Ishikawa (cell line): ENCODE measurements around the gene RIIAD1.

ENCODE experiments used
- CEBPB ChIP-seq: IDR thresholded peaks from 2 replicates; pipeline ENCODE4 v1.6.1; 2012
- CREB1 ChIP-seq: IDR thresholded peaks from 2 replicates; pipeline ENCODE4 v1.6.1; 2012; ENCODE audit warnings: low read depth
- EGR1 ChIP-seq: IDR thresholded peaks from 2 replicates; pipeline ENCODE4 v1.6.1; 2012
- EP300 ChIP-seq: IDR thresholded peaks from 2 replicates; pipeline ENCODE4 v1.6.1; 2012; ENCODE audit warnings: borderline replicate concordance
- FOXM1 ChIP-seq: IDR thresholded peaks from 2 replicates; pipeline ENCODE4 v1.6.1; 2012; ENCODE audit warnings: low read depth, borderline replicate concordance
- MAX ChIP-seq: IDR thresholded peaks from 2 replicates; pipeline ENCODE4 v1.6.1; 2012
- NFIC ChIP-seq: IDR thresholded peaks from 2 replicates; pipeline ENCODE4 v1.6.1; 2012
- RAD21 ChIP-seq: IDR thresholded peaks from 2 replicates; pipeline ENCODE4 v1.6.1; 2012; ENCODE audit warnings: low read depth
- REST ChIP-seq: IDR thresholded peaks from 2 replicates; pipeline ENCODE4 v1.6.1; 2012; ENCODE audit warnings: low read depth, mild to moderate bottlenecking
- TAF1 ChIP-seq: IDR thresholded peaks from 2 replicates; pipeline ENCODE4 v1.6.1; 2012; ENCODE audit warnings: low read depth, mild to moderate bottlenecking
- TCF12 ChIP-seq: IDR thresholded peaks from 2 replicates; pipeline ENCODE4 v1.6.1; 2012; ENCODE audit warnings: low read depth
- TEAD4 ChIP-seq: IDR thresholded peaks from 2 replicates; pipeline ENCODE4 v1.6.1; 2012
- USF1 ChIP-seq: IDR thresholded peaks from 2 replicates; pipeline ENCODE4 v1.6.1; 2012
- YY1 ChIP-seq: IDR thresholded peaks from 2 replicates; pipeline ENCODE4 v1.6.1; 2012; ENCODE audit warnings: low read depth
- ZBTB7A ChIP-seq: IDR thresholded peaks from 2 replicates; pipeline ENCODE4 v1.6.1; 2012; ENCODE audit warnings: low read depth

Gene RIIAD1

GRCh38 chr1:151720974-151721787, at the start of gene RIIAD1:
Gene RIIAD1 (plus strand): TSS chr1:151721522. CDS start chr1:151721537, 15 bp downstream.
- TF ChIP-seq EP300 (no peak), RAD21 (no peak), CEBPB (no peak), CREB1 (no peak), EGR1 (no peak), MAX (no peak), ZBTB7A (no peak), REST (no peak), TEAD4 (no peak), TCF12 (no peak), TAF1 (no peak), USF1 (no peak), FOXM1 (no peak), NFIC (no peak), YY1 (no peak)

- TF ChIP-seq FOXM1 (no peak), REST (peak; percentile 55; the same call in 1 of the 2 replicates)
These were observed 47.9 kb upstream of the RIIAD1 start for GRCh38 chr1:151673407-151673806.

- TF ChIP-seq ZBTB7A (no peak), YY1 (no peak)
These were observed 40.9 kb upstream of the RIIAD1 start for GRCh38 chr1:151680391-151680790.

- TF ChIP-seq NFIC (no peak), TEAD4 (peak; percentile 42; the same call in 1 of the 2 replicates), EP300 (peak; percentile 31; the same call in 1 of the 2 replicates)
These were observed 40.5 kb upstream of the RIIAD1 start for GRCh38 chr1:151680826-151681225.

- TF ChIP-seq TEAD4: peak; percentile 72
- TF ChIP-seq EP300: no peak
- TF ChIP-seq NFIC: peak; percentile 19; the same call in 1 of the 2 replicates
These were observed 39.4 kb upstream of the RIIAD1 start for GRCh38 chr1:151681923-151682322.

GRCh38 chr1:151684128-151684527, 37.2 kb upstream of the RIIAD1 start:
- TF ChIP-seq EP300: no peak
- TF ChIP-seq RAD21: no peak
- TF ChIP-seq TCF12: no peak
- TF ChIP-seq CEBPB: no peak
- TF ChIP-seq YY1: no peak
- no peak for TF ChIP-seq EGR1
- TF ChIP-seq NFIC: no peak
- no peak for TF ChIP-seq ZBTB7A
- TF ChIP-seq REST: no peak
- TF ChIP-seq MAX: no peak
- no peak for TF ChIP-seq TAF1
- TF ChIP-seq FOXM1: no peak
- TF ChIP-seq USF1: no peak
- no peak for TF ChIP-seq TEAD4
- TF ChIP-seq CREB1: no peak
